KMS-11 (cell line): ENCODE data around the gene NEDD4L.

ENCODE experiments used
- H2AFZ ChIP-seq: fragments of 200-600 bp; sonication (generic); 2 replicates; pipeline ENCODE4 v1.6.1; 2016; ENCODE audit warnings: antibody characterized with exemption, mixed run types, low read depth
- H3K27ac ChIP-seq: fragments of 200-600 bp; sonication (generic); 2 replicates; pipeline ENCODE4 v1.6.1; 2016; ENCODE audit warnings: mild to moderate bottlenecking, mixed run types
- H3K27me3 ChIP-seq: fragments of 200-600 bp; sonication (generic); 2 replicates; pipeline ENCODE4 v1.6.1; 2017; ENCODE audit warnings: mild to moderate bottlenecking, low read depth, mixed run types, moderate library complexity; ENCODE audit not compliant: insufficient read depth
- H3K36me3 ChIP-seq: fragments of 200-600 bp; sonication (generic); 2 replicates; pipeline ENCODE4 v1.6.1; 2017; ENCODE audit warnings: mild to moderate bottlenecking, mixed run types; ENCODE audit not compliant: insufficient read depth
- H3K4me1 ChIP-seq: fragments of 200-600 bp; sonication (generic); 2 replicates; pipeline ENCODE4 v1.6.1; 2016; ENCODE audit warnings: mild to moderate bottlenecking, low read depth, mixed run types; ENCODE audit not compliant: poor library complexity, severe bottlenecking
- H3K4me2 ChIP-seq: fragments of 200-600 bp; sonication (generic); 2 replicates; pipeline ENCODE4 v1.7.0; 2016; ENCODE audit warnings: mild to moderate bottlenecking, mixed run types
- H3K4me3 ChIP-seq: fragments of 200-600 bp; sonication (generic); IDR thresholded peaks from 2 replicates; pipeline ENCODE4 v1.6.1; 2017; ENCODE audit warnings: low read depth, low read length, mixed read lengths; ENCODE audit not compliant: insufficient read depth
- H3K79me2 ChIP-seq: fragments of 200-600 bp; sonication (generic); 2 replicates; pipeline ENCODE4 v1.6.1; 2016; ENCODE audit warnings: low read depth, mixed run types; ENCODE audit not compliant: insufficient read depth
- H3K9ac ChIP-seq: fragments of 200-600 bp; sonication (generic); 2 replicates; pipeline ENCODE4 v1.6.1; 2016; ENCODE audit warnings: mild to moderate bottlenecking, mixed run types
- H4K20me1 ChIP-seq: fragments of 200-600 bp; sonication (generic); 2 replicates; pipeline ENCODE4 v1.6.1; 2016; ENCODE audit warnings: mild to moderate bottlenecking, mixed run types; ENCODE audit not compliant: insufficient read depth
- TF ChIP-seq, protein P1 (sequence below): fragments of 200-600 bp; sonication (generic); conservative IDR thresholded peaks from 2 replicates; pipeline ENCODE4 v1.6.1; 2017; ENCODE audit warnings: low read depth, mild to moderate bottlenecking, antibody characterized with exemption, low read length, moderate library complexity, mixed read lengths

NEDD4L gene

DNA sequence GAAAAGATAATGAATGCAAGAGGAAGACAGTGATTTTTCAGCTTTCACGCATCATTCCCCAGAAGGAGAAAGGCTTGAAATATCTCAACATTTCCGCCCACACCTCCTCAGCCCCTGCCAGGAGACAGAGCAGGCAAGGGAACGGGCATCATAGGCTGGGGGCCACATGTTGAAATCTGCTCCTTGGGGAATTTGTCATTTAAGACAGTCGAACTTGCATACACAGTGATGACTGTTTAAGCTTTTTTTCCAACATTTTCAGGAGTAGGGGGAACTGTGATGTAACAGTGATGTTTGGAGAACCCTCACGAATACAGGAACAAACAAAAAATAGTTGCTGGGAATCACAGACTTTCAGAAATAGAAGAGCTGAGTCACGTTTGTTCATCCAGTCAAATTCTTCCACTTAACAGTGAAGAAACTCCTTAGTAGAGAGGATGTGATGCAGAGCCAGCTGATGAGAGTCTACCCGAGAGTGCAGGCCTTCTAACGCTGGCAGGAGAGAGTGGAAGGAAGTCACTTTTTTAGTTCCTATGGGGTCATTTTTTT is 318.1 kb downstream of the NEDD4L start:
- Histone ChIP-seq H4K20me1 (no peaks in the 10 kb centered on the region), H3K4me2 (no peak overlapping the region), H2AFZ (no peak overlapping the region), H3K27ac (no peak overlapping the region), H3K4me3 (no peak overlapping the region), H3K27me3 (no peaks in the 10 kb centered on the region), H3K79me2 (no peaks in the 10 kb centered on the region), H3K4me1 (no peaks in the 10 kb centered on the region), H3K36me3 (no peaks in the 10 kb centered on the region), H3K9ac (no peak overlapping the region)
- TF ChIP-seq, protein P1, sequence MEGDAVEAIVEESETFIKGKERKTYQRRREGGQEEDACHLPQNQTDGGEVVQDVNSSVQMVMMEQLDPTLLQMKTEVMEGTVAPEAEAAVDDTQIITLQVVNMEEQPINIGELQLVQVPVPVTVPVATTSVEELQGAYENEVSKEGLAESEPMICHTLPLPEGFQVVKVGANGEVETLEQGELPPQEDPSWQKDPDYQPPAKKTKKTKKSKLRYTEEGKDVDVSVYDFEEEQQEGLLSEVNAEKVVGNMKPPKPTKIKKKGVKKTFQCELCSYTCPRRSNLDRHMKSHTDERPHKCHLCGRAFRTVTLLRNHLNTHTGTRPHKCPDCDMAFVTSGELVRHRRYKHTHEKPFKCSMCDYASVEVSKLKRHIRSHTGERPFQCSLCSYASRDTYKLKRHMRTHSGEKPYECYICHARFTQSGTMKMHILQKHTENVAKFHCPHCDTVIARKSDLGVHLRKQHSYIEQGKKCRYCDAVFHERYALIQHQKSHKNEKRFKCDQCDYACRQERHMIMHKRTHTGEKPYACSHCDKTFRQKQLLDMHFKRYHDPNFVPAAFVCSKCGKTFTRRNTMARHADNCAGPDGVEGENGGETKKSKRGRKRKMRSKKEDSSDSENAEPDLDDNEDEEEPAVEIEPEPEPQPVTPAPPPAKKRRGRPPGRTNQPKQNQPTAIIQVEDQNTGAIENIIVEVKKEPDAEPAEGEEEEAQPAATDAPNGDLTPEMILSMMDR = no peak

DNA sequence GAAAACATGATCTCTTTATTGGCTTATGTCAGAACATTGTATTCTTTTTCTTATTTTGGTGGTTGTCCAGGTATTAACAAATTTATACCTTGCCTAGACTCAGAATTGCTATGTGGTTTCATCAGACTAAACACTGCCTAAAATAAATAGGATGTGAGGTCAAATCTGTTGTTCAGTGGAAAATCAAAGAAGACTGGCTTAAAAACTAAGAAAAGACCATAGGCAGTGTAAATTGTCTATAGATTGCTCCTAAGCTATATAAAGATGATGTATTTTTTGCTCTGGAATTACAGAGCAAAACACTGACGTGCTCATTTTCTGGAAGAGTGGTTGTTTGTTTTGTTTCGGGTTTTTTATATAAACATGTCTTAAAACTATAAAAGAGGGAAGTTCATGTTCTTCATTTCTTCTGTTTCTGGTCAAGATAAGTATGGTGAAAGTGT is 318.8 kb downstream of the NEDD4L start:
- H4K20me1 ChIP-seq = no peaks in the 10 kb centered on the region
- no peaks in the 10 kb centered on the region for H3K4me1 ChIP-seq
- H3K27ac ChIP-seq = no peak overlapping the region
- no peak overlapping the region for H3K4me3 ChIP-seq
- TF ChIP-seq, protein P1 = no peak
- H3K79me2 ChIP-seq = no peaks in the 10 kb centered on the region
- no peak overlapping the region for H3K9ac ChIP-seq
- H3K36me3 ChIP-seq = no peaks in the 10 kb centered on the region
- H3K27me3 ChIP-seq = no peaks in the 10 kb centered on the region
- H3K4me2 ChIP-seq = no peak overlapping the region
- no peak overlapping the region for H2AFZ ChIP-seq

DNA sequence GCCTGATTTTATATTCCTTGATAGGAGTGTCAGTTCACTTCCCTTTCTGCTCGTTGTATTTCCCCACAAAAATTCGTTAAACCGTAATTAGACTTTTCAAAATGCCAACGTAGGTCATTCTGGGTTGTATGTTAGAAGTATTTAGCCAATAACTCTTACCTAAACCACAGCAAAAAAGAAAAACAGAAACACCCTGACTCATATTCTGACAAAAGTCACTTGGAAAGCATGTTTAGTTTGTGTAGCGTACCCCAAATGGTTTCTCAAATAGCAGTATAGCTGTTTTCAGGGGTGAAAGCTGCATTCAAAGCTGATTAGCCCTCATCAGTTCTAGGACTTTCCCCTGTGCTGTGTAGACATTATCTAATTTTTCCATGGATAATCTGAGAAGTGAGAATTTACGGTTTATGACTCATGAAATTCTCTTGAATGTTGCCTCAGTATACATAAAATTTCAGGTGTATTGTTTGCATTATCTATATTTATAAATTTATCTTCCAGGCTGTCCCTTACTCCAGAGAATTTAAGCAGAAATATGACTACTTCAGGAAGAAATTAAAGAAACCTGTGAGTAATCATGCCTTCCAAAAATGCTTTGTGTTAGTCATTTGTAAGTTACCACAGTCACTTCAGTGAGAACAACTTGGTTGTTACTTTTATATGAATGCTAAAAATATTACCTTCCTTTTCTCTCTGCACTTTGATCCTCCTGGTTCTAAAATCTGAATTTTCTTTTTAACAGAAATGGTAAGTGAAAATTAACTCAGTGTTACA is 319.9 kb downstream of the NEDD4L start:
- Histone ChIP-seq H3K27ac (no peak overlapping the region), H4K20me1 (no peaks in the 10 kb centered on the region), H3K36me3 (no peaks in the 10 kb centered on the region), H3K4me2 (no peak overlapping the region), H3K9ac (no peak overlapping the region), H3K4me3 (no peak overlapping the region), H3K27me3 (no peaks in the 10 kb centered on the region), H3K79me2 (no peaks in the 10 kb centered on the region), H3K4me1 (no peaks in the 10 kb centered on the region), H2AFZ (no peak overlapping the region)
- TF ChIP-seq, protein P1 = no peak

DNA sequence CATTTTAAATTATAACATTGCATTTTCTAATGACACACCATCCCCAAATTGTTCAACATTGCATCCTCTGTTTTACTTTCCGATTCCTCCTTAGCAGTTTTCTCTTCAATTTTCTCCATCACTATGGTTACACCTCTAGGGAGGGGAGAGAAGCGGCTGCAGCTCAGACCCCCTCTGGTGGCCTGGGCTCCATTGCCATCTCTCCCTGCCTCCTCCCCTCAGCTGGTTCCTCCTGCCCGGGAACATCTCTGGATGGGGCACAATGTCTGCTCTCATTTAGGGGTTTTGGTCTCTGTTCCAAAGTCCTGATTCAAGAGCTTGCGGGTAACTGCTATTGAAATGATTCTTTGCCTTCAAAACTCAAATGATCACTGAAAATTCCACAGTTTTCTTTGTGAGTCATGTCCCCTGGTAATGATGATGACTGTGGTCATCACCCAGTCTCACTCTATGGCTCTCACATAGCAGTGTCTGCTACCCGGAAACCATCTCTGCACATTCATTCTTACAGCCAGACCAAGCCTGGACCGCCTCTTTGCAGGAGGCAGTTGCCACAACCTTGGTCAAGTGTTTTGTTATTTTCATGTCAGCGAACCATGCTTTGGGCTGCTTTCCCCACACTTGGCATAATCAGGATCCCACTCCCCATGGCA is 321.0 kb downstream of the NEDD4L start:
- no peaks in the 10 kb centered on the region for H3K79me2 ChIP-seq
- no peaks in the 10 kb centered on the region for H3K27me3 ChIP-seq
- H4K20me1 ChIP-seq = no peaks in the 10 kb centered on the region
- H3K9ac ChIP-seq = no peak overlapping the region
- H3K36me3 ChIP-seq = no peaks in the 10 kb centered on the region
- no peak overlapping the region for H3K4me2 ChIP-seq
- TF ChIP-seq, protein P1 = no peak
- H3K27ac ChIP-seq = no peak overlapping the region
- no peaks in the 10 kb centered on the region for H3K4me1 ChIP-seq
- no peak overlapping the region for H2AFZ ChIP-seq
- no peak overlapping the region for H3K4me3 ChIP-seq
